Measurements from ENCODE around the gene C1orf159. TPM values are rescaled to one million over a fixed set of nuclear protein-coding genes. Genes with fewer than 3 reads are reported as not detected.

The C1orf159 gene
- total RNA-seq, 1 experiment from 2014 or later, result 15.7 TPM

DNA sequence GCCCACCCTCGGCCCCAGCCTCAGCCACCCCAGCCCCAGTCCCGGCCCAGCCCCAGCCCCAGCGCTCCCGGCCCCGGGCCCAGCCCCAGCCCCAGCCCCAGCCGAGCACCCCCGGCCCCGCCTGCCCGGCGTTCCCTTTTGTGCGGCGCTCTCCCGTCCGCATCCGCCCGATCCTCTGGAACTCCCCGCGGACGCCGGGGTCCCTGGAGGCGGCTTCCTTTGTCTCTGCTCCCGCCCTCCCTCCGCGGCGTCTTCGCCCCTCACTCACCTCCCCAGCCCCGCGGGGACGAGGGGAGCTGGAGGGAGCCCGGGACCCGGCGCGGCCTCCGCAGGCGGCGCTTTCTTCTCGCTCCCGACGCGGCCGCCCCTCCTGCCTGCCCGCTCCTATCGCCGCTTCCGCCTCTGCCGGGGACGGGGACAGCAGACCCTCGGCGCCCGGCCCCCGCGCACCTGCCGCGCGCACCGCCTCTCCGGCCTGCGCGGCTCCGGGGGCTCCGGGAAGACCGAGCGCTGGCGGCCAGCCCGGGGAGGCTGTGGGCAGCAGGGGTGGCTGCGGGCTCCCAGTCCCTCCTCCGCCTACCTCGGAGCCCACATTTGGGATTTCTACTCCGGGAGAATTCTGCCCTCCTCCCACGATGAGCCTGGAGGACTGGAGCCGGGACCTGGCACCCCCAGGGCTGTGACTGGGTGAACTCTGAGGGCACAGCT, 82.0 kb downstream of the C1orf159 start:
- no peak for DNase-seq (ENCODE audit: unreplicated experiment)
- POLR2A ChIA-PET, result no interaction called here
- H3K36me3 Mint-ChIP-seq (ENCODE audit: insufficient read depth, unreplicated experiment), result peaks cover 17% of the 10 kb centered on the region
- H3K27me3 Mint-ChIP-seq (ENCODE audit: insufficient read depth, unreplicated experiment), result no peaks in the 10 kb centered on the region
- CTCF ChIA-PET, result no interaction called here
- H3K4me1 Mint-ChIP-seq (ENCODE audit: insufficient read depth, unreplicated experiment), result no peaks in the 10 kb centered on the region
- BruUV-seq (replicated peaks), result no TSS peak
- no peaks in the 10 kb centered on the region for H3K9me3 Mint-ChIP-seq (ENCODE audit: unreplicated experiment)
- TF ChIP-seq, protein P1, sequence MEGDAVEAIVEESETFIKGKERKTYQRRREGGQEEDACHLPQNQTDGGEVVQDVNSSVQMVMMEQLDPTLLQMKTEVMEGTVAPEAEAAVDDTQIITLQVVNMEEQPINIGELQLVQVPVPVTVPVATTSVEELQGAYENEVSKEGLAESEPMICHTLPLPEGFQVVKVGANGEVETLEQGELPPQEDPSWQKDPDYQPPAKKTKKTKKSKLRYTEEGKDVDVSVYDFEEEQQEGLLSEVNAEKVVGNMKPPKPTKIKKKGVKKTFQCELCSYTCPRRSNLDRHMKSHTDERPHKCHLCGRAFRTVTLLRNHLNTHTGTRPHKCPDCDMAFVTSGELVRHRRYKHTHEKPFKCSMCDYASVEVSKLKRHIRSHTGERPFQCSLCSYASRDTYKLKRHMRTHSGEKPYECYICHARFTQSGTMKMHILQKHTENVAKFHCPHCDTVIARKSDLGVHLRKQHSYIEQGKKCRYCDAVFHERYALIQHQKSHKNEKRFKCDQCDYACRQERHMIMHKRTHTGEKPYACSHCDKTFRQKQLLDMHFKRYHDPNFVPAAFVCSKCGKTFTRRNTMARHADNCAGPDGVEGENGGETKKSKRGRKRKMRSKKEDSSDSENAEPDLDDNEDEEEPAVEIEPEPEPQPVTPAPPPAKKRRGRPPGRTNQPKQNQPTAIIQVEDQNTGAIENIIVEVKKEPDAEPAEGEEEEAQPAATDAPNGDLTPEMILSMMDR (IDR thresholded peaks at IDR 0.05; ENCODE audit: unreplicated experiment), result no peak
- H3K27ac Mint-ChIP-seq (ENCODE audit: low read depth, unreplicated experiment), result no peak overlapping the region
- intact Hi-C loops (cut with micrococcal nuclease), result no loop called here
- H3K4me3 Mint-ChIP-seq (ENCODE audit: unreplicated experiment), result no peak overlapping the region

DNA sequence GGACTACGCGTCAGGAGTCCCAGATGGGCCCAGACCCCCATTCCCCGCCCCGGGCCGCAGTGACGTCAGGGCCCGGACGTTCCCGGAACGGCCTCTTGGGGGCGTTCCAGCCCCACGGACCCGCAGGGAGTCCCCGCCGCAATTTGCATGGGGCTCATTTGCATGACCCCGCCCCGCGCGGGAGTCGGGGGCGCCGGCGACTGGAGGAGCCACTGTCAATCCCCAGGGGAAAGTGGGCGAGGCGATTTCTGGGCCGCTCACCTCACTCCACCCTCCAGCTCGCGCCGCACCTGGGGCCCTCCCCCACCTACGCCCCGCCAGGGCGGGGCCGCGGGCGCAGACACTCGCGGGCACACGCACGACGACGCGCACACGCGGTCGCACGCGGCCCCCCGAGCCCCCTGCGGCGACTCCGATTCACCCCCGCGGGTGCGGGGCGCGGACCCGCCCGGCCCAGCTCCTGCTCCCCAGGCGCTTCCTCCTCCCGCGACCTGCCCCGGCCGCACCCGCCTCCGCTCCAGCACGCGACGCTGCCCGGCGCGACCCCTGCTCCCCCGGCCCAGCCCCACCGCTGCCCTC, 82.8 kb downstream of the C1orf159 start:
- intact Hi-C loops (cut with micrococcal nuclease), result no loop called here
- Mint-ChIP-seq H3K36me3 (ENCODE audit: insufficient read depth, unreplicated experiment) (peaks cover 15% of the 10 kb centered on the region), H3K9me3 (ENCODE audit: unreplicated experiment) (no peaks in the 10 kb centered on the region), H3K27me3 (ENCODE audit: insufficient read depth, unreplicated experiment) (no peaks in the 10 kb centered on the region), H3K4me1 (ENCODE audit: insufficient read depth, unreplicated experiment) (no peaks in the 10 kb centered on the region), H3K27ac (ENCODE audit: low read depth, unreplicated experiment) (no peak overlapping the region), H3K4me3 (ENCODE audit: unreplicated experiment) (no peak overlapping the region)
- POLR2A ChIA-PET, result interaction anchor here (0.7 kb wide), 1 partner anchor 254 kb away, joined by 3 read pairs; no protein-coding TSS in a partner anchor
- no peak for DNase-seq (ENCODE audit: unreplicated experiment)
- CTCF ChIA-PET, result interaction anchor here (1.1 kb wide), 1 partner anchor 33 kb away, joined by 3 read pairs; no protein-coding TSS in a partner anchor
- TF ChIP-seq, protein P1 (IDR thresholded peaks at IDR 0.05; ENCODE audit: unreplicated experiment), result no peak
- no TSS peak for BruUV-seq (replicated peaks)

DNA sequence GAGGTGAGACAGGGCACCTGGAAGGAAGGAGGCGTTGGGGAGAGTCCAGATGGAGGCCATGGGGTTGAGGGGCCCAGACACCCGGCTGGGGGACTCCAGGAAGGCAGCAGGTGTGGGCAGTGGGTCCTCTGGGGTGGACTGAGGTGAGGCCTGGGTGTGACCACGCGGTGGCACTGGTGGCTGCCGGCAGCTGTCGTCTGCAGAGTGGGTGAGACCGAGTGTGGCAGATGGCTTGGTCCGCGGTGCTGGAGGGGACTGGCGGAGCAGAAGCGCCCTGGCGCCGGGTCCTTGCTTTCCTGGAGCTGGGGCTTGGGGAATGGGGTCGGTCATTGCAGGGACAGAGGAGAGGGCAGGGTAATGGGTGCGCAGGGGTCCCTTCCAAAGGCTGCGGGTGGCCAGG, 83.5 kb downstream of the C1orf159 start:
- TF ChIP-seq, protein P1 (IDR thresholded peaks at IDR 0.05; ENCODE audit: unreplicated experiment), result no peak
- Mint-ChIP-seq H3K27me3 (ENCODE audit: insufficient read depth, unreplicated experiment) (no peaks in the 10 kb centered on the region), H3K36me3 (ENCODE audit: insufficient read depth, unreplicated experiment) (peaks cover 15% of the 10 kb centered on the region), H3K4me3 (ENCODE audit: unreplicated experiment) (no peak overlapping the region), H3K27ac (ENCODE audit: low read depth, unreplicated experiment) (no peak overlapping the region), H3K4me1 (ENCODE audit: insufficient read depth, unreplicated experiment) (no peaks in the 10 kb centered on the region), H3K9me3 (ENCODE audit: unreplicated experiment) (no peaks in the 10 kb centered on the region)
- intact Hi-C loops (cut with micrococcal nuclease), result no loop called here
- no TSS peak for BruUV-seq (replicated peaks)
- ChIA-PET POLR2A (interaction anchor here (0.7 to 0.8 kb wide), 2 partner anchors 11 to 254 kb away, joined by 3 read pairs; no protein-coding TSS in a partner anchor), CTCF (interaction anchor here (1.1 kb wide), 1 partner anchor 33 kb away, joined by 3 read pairs; no protein-coding TSS in a partner anchor)
- DNase-seq (ENCODE audit: unreplicated experiment), result no peak

Other genes starting within 250 kb of the C1orf159 start
- not detected in 2 replicates for gene SAMD11, start 192.2 kb downstream of the C1orf159 start, total RNA-seq (2022)
- 117 and 136 TPM in 2 replicates for gene NOC2L, start 156.8 kb downstream of the C1orf159 start, total RNA-seq (2022)
- gene KLHL17, start 155.5 kb downstream of the C1orf159 start, total RNA-seq (2022), result 15.1 and 18.1 TPM in 2 replicates
- gene PLEKHN1, start 149.6 kb downstream of the C1orf159 start, total RNA-seq (2022), result 7.9 and 11.1 TPM in 2 replicates
- gene PERM1, start 134.0 kb downstream of the C1orf159 start, total RNA-seq (2022), result not detected in 2 replicates
- 42.1 and 42.6 TPM in 2 replicates for gene HES4, start 116.0 kb downstream of the C1orf159 start, total RNA-seq (2022)
- 7.4 and 8.8 TPM in 2 replicates for gene ISG15, start 102.6 kb downstream of the C1orf159 start, total RNA-seq (2022)
- 286 and 303 TPM in 2 replicates for gene AGRN, start 96.0 kb downstream of the C1orf159 start, total RNA-seq (2022)
- 0.30 and 0.37 TPM in 2 replicates for gene RNF223, start 41.8 kb downstream of the C1orf159 start, total RNA-seq (2022)
- not detected in 2 replicates for gene TTLL10, start 57.8 kb upstream of the C1orf159 start, total RNA-seq (2022)
- gene TNFRSF18, start 90.5 kb upstream of the C1orf159 start, total RNA-seq (2022), result not detected in 2 replicates
- gene TNFRSF4, start 98.1 kb upstream of the C1orf159 start, total RNA-seq (2022), result not detected in 2 replicates
- gene SDF4, start 115.9 kb upstream of the C1orf159 start, total RNA-seq (2022), result 122 and 127 TPM in 2 replicates
- gene B3GALT6, start 116.1 kb upstream of the C1orf159 start, total RNA-seq (2022), result 24.6 and 31.5 TPM in 2 replicates
- 1.5 and 3.3 TPM in 2 replicates for gene C1QTNF12, start 130.6 kb upstream of the C1orf159 start, total RNA-seq (2022)
- 62.1 and 70.5 TPM in 2 replicates for gene UBE2J2, start 157.8 kb upstream of the C1orf159 start, total RNA-seq (2022)
- gene SCNN1D, start 164.3 kb upstream of the C1orf159 start, total RNA-seq (2022), result 1.8 and 2.2 TPM in 2 replicates
- gene ACAP3, start 191.8 kb upstream of the C1orf159 start, total RNA-seq (2022), result 31.5 and 33.5 TPM in 2 replicates
- gene PUSL1, start 192.5 kb upstream of the C1orf159 start, total RNA-seq (2022), result 15.9 and 27.4 TPM in 2 replicates
- 122 and 129 TPM in 2 replicates for gene INTS11, start 208.6 kb upstream of the C1orf159 start, total RNA-seq (2022)
- 19.3 and 21.0 TPM in 2 replicates for gene CPTP, start 208.7 kb upstream of the C1orf159 start, total RNA-seq (2022)
- gene TAS1R3, start 215.2 kb upstream of the C1orf159 start, total RNA-seq (2022), result 0.17 TPM in 1 of 2 replicates, not detected in the other
- 96.2 and 113 TPM in 2 replicates for gene DVL1, start 233.3 kb upstream of the C1orf159 start, total RNA-seq (2022)
- not detected in 2 replicates for gene MXRA8, start 242.5 kb upstream of the C1orf159 start, total RNA-seq (2022)